GM18511 (cell line): ENCODE data around the gene BAIAP2L2.
"Not testable (repeated sequence)": the region's sequence is repeated elsewhere in the genome, so short reads cannot be mapped to it uniquely, and the experiment has no call there.

Source experiments
- ATAC-seq: cut with Tn5 transposase; IDR thresholded peaks from one replicate; pipeline ENCODE4 v1.9.1; 2021; ENCODE audit warnings: mild to moderate bottlenecking, moderate library complexity; ENCODE audit not compliant: unreplicated experiment

BAIAP2L2 gene

DNA sequence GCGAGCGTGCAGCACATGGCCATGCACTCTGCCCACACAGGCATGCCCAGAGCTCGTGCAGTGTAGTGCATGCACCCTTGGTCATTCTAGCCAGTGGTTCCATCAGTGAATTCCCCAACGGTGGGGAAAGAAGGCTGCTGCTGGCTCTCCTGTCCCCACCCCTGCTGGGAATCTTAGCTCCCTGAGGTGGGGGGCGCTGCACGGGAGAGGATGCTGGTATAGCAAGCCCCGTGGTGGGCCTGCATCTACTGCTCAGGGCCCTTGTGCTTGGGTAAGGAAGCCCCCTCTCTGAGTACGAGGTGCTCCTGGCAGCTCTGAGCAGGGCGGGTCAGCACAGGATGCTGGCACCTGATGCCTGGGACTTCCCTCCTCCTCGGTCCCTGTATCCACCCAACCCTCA lies 18.5 kb upstream of the BAIAP2L2 start:
- no peak for ATAC-seq

DNA sequence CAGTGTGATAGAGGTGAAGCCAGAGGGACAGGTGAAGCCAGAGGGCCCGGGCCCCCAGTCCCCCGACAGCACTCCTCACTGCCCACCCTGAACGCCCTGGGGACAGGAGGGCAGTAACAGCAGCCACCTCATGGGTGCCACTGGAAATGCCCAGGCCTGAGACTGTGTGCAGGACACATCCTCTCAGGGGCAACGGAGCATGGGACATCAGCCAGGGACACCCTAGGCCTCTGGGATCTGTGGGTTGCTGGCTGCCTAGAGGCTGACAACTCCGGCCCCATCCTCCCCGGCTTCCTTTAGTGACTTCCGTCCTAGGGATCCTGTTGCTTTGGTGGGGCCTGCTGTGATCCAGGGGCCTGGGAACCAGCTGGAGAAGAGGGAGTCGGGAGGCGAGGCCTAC lies 17.4 kb upstream of the BAIAP2L2 start:
- no peak for ATAC-seq

DNA sequence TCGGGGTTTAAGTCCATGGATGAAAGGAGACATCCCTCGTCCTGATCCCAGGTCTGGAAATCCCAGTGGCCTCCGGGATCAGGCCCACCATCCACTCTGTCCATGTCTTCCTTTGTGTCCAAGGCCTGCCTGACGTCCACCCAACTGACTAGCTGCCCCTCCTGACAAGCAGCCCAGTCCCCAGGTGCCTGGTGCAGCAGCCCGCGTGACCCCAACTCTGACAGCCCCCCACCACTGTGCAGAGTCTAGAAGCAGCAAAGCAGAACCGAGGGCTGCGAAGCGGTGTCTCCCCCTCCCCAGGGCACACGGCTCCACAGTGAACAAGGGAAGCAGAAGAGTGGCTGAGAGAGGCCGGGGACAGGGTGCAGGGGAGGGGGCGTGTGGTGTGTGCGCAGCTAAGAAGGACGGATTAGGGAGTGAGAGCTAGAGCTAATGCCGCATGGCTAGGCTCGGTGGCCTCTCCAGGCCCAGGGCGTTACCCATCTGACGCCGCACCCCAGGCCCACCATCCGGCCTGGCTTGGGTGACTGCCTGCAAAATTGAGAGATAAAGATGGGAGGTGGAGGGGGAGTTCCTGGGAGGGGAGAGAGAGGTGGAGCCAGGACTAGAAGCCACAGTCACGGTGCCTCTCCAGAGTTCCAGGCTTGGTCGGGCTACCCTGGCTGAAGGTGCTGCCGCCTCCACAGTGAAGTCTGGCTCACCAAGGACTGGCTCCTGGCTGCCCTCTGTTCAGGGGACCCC lies 16.6 kb upstream of the BAIAP2L2 start:
- no peak for ATAC-seq

DNA sequence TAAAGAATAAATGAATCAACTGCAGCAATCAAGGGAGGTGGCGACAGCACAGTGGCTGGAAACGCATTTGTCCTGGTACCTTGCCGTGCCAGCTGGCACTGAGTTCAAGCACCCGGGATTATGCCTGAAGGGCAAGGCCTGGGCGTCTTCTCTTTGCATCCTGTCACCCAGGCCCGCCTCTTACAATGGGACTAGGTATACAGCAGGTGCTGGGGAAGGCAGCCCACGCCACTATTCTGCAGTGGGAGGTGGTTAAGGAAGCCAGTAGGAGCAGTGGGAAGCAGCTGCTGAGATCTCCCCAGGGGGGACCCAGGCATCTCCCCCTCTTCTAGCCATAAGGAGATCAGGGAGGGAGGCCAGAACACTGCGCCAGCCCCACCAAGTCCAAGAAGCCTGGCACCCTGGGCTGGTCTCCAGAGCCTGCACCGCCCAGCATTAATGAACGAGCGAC lies 15.3 kb upstream of the BAIAP2L2 start:
- no peak for ATAC-seq

DNA sequence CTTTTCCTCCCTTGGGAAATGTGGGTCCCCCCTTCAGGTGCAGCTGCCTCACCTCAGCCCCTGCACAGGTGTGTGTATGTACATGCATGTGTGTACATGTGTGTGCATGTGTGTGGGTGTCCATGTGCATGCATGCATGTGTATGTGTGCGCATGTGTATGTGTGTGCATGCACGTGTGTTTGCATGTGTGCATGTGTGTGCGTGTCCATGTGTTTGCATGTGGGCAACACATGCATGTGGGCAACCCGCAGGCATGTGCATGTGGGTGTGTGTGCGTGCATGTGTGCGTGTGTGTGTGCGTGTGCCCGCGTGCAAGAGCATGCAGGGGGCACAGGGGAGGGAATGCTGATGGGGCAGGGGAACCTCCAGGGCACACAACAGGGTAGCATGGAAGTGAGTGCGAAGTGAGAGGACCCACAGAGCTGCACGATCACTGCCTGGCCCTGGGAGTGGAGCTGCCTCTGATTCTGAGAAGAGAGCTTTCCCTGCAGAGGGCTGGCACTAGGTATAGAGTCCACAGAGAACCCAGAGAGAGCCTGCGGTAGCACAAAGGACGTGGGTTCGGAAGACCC lies 14.6 kb upstream of the BAIAP2L2 start:
- no peak for ATAC-seq

DNA sequence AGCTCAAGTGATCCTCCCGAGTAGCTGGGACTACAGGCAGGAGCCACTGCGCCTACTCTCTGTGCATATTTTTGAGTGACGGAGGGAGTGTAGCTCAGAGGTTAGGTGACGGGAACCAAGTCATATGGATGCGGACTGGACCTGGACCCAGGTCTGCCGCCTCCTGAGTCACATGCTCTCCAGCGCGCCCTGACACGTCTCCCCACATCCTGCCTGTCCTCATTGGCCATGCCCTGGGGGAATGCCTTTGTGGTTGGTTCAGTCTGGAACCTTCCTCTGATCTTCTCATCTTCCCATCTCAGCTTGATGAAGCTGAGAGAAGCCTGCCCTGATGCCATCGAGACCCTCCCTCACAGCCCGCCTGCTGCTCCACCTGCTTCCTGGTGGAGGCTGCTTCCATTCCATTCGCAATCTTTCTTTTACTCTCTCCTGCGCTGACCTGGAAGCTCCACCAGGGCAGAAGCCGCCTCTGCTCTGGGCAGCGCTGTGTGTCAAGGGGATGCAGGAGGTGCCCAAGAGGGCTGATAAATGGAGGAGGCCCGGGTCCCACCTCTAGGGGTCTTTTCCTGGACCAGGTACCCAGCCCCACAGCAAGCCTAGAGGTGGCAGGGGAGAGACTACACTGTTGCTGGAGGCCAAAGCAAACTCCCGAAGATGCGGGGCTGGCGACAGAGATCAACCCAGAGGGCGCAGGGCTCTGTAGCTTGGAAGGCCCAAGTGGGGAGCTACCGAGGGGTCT lies 13.9 kb upstream of the BAIAP2L2 start:
- ATAC-seq = no peak

DNA sequence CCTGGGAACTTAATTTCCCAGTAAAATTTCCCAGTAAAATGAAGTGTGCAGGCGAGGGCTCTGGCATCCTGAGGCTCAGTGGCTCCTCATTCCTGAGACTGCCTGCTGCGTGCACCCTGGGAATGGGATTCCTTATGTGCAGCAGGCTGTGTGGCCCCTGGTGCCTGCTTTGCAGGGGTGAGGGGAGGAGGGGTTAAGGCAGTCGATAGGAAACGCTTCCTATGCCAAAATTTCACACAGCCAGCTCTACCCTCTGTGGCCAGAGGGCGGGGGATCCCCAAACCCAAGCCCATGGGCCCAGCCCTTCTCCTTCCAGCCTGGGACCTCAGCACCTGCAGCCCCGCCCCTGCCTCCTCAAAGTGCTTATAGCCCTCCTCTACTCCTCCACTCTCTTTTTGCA lies 12.1 kb upstream of the BAIAP2L2 start:
- no peak for ATAC-seq

DNA sequence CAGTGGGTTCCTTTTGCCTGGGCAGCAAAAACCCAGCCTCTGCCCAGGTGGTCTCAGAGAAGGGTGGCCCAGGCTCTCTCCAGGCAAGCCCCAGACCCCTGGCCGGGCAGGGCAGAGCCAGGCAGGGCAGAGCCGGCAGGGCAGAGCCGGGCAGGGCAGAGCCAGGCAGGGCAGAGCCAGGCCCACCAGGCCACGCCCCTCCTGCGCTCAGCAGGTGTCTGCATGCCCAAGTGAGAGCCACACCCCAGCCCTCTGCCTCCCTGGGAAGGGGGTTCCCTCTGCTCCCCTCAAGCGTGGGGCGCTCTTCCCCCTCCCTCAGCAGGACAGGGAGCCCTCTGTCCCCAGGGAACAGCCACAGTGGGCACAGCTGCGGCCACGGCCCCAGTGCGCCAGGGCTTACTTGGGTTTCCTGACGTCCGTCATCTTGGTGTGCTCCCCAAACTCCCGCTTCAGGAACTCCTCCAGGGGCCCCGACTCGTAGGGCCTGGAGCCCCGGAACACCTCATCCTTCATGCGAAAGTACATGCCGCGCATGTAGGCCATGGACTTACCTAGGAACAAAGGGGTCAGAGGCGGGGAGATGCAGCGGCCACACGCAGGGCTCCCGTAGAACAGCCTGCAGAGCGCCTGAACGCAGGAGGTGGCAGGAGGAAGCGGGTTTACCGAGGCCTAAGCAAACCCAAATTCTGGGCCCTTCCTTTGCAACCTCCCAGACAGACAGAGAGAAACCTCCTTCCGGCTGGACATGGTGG lies 10.1 kb upstream of the BAIAP2L2 start:
- no peak for ATAC-seq

DNA sequence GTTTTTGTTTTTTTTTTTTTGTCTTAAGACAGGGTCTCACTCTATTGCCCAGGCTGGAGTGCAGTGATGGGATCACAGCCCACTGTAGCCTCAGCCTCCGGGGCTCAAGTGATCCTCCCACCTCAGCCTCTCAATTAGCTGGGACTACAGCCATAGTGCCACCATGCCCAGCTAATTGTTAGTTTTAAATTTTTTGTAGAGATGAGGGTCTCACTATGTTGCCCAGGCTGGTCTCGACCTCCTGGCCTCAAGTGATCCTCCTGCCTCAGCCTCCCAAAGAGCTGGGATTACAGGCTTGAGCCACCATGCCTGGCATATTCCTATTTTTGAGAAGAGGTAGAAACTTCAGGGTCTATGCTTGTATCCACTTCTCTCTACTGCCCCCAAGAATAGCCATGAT lies 8.3 kb upstream of the BAIAP2L2 start:
- ATAC-seq = not testable (repeated sequence)

DNA sequence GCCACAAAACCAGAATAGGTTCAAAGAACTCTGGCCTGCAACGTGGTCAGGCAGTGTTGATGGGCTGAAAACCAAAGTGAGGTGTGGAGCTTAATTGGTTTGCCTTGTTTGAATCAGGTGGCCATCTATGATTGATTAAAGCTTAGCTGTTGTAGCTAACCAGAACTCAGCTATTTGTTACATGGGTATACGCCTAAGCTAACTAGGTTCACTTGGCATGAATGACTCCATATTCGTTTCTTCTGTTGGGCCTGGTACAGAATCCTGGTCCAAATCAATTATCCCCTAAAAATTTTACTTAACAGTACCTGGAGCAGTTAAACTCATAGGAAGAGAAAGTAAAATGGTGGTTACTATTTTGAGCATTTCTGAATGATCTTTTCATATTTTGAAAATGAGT lies 7.7 kb upstream of the BAIAP2L2 start:
- ATAC-seq = no peak

DNA sequence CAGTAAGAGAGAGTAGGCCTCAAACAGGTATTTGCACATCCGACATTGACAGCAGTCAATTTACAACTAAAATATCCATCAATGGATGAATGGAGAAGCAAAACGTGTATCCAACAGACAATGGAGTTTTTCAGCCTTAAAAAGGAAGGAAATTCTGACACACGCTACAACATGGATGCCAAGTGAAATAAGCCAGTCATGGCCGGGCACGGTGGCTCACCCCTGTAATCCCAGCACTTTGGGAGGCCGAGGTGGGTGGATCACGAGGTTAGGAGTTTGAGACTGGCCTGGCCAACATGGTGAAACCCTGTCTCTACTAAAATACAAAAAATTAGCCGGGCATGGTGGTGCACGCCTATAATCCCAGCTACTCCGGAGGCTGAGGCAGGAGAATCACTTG lies 7.1 kb upstream of the BAIAP2L2 start:
- not testable (repeated sequence) for ATAC-seq

DNA sequence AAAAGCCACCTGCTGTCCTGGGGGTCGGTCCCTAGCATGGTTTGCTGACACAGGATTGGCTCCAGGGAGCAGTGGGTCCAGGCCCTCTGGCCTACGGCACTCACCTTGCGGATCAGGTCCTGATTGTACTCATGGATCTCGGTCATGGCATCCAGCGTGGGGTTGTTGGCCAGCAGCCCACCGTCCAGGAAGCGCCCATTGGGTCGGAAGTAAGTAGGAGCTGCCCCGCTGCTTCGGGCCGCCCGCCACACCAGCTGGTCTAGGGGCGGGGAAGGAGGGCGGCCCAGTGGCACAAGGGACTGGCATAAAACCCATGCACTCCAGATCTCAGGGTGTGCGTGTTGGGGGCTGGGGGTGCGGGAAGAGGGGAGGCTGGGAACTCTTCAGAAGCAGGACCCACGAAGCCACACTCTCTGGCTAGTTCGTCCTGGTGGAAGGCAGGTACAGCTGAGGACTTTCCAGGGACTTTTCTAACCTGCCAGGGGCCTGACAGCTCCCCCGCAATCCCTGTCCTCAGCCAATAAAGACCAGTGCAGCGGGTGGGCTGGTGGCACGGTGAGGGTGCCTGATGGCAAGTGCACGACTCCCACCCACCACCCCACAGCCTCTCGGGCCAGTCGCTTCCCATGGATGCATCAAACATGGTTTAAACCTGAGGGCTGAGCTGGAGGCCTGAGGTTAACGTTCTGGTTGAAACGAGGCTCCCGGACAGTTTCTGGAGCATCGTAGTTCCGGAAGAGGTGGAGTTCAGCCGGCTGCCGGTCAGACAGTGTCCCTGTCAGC lies 5.1 kb upstream of the BAIAP2L2 start:
- no peak for ATAC-seq

DNA sequence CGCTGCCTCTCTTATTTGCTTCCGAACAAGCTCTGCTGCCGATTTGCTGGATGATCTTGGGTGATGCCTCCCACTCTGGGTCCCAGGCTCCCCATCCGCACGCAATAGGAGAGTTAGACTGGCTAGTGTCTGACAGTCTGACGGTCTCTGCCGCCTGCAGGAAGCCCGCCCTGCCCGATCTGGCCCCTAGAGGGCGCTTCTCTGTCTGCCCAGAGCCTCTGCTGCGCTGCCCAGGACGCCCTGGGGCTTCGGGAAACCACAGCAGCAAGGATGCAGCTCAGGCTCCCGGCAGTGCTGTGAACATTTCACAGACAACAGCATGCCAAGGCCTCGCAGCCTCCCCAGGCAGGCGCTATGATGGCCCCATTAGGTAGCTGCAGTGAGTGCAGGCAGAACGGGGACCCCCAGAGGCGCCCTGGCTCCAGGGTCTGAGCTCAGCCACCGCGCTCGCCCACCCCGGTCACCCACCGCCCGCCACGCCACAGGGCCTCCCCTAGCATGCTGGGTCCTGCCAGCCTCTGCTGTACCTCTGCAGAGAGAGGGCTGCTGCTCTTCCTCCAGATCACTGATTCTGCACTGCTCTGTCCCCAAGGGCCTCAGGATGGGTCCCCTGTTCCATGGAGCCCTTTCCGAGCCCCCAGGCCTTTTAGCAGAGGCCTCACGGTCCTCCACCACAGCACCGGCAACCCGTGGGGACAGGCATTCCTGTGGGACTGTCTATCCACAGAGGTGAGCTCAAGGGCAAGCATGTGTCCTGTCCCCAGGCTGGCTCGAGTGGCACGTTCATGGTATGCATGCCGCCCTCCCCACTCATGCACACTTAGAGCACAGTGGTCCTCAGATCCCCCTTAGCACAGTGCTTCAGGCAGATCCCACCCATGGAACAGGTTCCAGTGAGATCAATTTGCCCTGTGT lies 4.3 kb upstream of the BAIAP2L2 start:
- ATAC-seq = no peak

DNA sequence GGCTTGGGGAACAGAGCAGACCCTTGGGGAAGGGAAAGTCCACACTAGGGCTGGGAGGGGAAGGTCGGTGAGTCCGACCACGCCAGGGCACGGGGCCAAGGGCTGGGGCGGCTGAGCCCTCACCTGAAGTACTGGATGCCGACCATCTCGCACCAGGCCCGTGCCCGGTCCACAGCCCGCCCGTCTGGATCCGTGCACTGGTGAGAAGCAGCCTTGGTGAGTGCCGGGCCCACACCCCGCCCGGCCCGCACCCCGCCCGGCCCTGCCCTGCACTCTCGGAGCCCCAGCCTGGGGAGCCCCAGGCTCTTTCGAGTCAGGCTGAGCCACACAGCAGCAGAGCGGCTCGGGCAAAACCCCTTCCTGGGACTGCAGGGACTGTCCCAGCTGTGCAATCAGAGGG lies 1.9 kb upstream of the BAIAP2L2 start:
- no peak for ATAC-seq

DNA sequence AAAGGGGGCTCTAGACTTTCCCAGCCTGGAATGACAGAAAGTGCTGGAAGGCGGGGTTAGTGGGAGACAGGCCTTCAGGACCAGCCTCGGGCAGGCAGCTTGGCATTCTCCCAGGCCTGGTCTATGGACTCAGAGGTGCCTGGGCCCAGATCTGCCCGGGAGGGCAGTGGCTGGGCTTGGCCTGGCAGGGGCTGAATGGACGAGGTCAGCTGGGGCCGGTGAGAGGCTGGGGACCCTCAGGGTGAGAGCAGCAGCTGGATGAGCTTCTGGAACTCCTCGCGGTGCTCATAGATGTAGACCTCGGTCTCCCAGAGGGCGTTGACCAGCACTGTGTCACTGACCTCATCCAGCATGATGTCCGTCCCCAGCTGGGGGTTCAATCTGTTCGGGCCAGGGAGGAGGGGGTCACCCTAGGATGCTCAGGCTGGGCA lies 1.5 kb upstream of the BAIAP2L2 start:
- ATAC-seq = no peak

DNA sequence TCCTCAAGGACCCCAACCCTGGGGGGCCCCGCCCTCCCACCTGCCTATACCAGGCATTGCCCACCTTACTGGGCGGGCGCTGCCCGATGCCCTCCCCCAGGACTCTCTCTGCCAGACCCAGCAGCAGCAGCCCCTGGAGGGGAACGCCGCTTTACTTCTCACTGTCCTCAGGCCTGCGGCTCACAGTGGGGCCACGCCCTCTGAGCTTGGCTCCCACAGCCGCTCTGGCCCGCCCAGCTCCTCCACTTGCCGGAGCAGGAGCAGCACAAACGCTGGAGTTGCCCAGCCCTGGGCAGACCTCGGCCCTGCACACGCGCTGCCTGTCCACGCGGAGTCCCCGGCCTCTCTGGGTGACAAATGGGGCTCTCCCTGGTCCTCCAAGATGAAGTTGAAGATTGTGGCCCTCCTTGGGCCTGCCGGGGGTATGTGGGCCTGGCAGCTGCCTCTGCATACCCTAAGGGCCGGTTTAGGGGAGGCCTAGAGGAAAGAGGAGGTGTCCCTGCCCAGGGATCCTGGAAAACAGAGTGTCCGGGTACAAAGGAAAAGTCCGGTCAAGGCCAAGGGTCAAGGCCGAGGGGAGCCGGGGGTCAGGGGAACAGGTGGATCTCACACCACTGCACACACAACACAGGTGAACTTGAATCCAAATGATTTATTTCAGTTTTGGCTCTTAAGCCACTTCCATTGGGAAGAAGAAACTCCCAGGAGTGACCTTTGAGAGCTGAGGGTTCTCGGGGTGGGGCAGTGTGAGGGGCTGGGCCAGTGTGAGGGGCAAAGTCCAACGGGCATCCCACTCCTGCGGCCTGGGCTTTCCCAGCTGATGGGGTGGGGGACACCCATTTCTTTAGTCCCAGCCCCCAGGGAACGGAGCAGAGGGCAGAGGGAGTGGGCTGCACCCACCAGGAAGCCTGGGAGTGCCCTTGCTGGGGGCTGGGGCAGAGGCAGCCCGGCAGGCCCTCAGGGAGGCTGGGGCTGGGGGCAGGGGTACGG lies 674 bp upstream of the BAIAP2L2 start:
- no peak for ATAC-seq

DNA sequence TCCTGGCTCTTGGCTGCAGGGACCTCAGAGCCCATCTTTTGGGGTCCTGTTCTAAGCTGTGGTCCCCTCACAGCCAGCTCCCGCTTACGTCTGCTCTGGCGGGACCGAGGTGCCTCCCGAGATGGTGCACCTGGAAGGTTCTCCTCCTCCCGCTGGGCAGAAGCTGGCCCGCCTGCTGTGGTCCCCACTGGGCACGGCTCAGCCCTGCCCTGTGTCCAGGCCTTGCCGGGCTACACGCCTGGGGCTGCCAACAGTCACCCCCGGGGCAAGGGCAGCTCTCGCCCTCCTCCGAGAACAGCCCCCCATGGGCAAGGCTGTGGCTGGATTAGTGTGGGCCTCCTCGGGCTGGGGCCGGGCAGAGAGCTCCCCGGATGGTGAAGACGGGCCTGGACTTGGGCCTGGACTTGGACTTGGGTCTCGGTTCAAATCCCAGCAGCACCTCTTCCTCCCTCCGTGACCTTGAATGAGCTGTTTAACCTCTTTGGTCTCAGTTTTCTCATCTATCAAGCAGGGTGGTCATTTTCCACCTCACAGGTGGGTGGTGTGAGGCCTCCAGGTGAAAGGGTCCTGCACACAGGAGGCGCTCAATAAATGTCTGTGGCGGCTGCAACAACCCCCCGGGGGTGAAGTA lies 998 bp downstream of the BAIAP2L2 start:
- ATAC-seq = no peak
